ENCODE data around the gene CYB561. TPM values are rescaled to one million over a fixed set of nuclear protein-coding genes. Genes with fewer than 3 reads are reported as not detected.

The CYB561 gene, protein sequence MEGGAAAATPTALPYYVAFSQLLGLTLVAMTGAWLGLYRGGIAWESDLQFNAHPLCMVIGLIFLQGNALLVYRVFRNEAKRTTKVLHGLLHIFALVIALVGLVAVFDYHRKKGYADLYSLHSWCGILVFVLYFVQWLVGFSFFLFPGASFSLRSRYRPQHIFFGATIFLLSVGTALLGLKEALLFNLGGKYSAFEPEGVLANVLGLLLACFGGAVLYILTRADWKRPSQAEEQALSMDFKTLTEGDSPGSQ
- 5.9 TPM for polyA plus RNA-seq (ENCODE audit: insufficient read length)

DNA sequence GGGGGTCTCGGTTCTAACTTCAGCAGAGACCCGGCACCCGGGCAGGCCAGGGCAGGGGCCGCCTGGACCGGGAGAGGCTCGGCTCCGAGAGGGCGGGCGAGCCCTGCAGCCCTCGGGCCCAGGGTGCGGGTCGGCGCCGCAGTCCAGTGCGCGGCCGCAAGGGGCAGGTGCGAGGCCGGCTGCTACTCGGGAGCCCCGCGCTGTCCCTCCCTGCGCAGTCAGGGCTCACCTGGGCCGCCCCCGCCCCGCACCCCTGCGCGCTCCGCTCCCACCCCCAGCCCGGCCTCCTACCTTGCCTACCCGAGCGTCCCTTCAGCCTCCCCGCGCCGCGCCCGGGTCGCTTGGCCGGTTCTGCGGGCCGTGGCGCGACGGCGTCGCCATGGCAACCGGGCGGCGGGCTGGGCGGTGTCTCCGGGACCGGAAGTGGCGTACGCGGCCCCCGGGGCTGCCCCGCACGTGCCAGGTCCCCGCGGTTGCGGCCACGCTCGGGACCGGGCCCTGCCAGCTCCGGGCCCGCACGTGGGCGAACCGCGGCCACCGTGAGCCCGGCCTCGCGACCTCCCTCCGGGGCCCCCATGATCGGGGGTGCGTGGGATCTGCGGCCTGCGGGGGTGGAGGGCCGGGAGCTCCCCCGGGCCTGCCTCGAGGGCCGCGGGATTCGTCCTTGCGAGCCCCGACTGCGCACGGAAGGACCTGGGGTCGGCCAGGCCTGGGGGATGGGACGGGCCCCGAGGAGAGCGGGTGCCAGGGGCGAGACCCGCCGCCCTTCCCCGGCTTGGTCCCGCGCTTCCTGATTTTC is at the start of gene CYB561:
Gene CYB561 (minus strand): TSS at position 353 of the 799 bp plus-strand sequence. CDS start 8,759 bp downstream, outside the sequence.
- DNase-seq (ENCODE audit: low read depth) = no peak

DNA sequence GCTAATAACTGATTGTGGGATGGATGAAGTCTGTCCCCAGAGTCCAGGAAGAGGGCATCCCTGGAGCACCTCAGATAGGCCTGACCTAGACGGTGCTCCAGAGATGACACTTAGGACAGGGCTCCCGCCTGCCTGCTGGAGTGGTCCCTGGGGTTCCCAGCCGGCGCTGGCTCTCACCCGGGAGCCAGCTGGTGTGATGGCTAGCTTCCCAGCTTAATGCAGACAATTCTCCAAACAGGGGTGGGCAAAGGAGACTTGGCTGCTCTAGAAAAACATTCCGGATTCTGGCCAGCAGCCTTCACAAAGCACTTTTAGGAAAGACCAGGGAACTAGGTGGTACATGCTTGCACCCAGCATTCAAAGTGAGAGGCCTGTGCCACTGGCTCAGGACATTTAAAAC is 49.4 kb upstream of the CYB561 start:
- DNase-seq (ENCODE audit: low read depth) = no peak

DNA sequence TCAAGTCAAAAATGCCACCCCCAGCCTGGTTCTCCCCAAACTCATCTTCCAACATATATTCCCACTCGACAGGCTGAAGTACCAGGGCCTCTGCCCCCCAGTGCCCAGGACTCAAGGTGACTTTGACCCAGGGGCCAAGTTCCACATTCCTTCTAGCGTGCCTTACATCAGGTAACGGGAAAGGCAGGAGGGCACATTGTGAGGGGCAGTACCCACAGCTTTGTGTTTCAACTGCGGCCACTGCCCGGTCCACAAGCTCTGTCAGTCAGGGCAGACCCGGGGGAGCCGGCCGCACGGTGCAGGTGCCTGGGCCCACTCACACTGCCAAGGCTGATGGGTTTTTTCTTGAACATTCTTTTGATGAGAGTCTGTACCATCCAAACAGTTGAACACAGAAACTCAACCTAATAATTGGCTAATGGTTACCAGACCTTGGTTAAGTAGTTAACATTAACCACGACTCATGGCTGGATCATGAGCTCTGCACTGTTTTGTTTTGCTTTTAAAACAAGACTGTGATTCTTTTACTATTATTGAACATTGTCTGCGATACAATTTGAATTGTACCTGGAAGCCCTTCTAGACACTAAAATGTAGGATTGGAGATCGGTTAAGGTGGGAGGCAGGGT is 48.3 kb upstream of the CYB561 start:
- DNase-seq (ENCODE audit: low read depth) = no peak

DNA sequence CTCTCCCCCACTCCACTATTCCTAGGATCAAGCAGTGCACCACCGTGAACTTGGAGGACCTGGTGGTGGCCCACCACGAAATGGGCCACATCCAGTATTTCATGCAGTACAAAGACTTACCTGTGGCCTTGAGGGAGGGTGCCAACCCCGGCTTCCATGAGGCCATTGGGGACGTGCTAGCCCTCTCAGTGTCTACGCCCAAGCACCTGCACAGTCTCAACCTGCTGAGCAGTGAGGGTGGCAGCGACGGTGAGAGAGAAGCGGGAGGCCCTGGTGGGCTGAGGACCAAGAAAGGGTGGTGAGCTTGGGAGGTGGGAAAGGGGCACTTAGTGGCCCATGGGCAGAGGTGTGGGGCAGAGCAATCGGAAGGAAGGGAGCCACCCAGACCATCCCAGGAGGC is 47.3 kb upstream of the CYB561 start:
- no peak for DNase-seq (ENCODE audit: low read depth)

DNA sequence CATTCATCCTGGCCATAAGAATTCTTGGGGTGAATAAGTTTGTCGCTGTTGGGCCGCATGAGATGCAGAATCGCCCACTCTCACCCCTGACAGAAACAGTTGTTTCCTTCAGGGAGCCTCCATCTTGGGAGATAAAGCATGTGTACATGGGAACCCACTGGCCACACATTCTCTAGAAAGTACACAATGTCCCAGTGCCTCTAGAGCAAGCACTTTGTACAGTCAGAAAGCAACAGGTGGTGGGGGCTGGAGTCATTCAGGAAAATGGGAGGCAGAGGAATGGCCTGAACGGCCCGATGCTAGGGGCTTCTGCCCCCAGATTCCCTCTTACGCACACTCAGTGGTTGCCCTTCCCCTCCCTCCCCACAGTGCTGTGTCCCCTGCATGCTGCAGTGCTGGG is 46.8 kb upstream of the CYB561 start:
- no peak for DNase-seq (ENCODE audit: low read depth)

DNA sequence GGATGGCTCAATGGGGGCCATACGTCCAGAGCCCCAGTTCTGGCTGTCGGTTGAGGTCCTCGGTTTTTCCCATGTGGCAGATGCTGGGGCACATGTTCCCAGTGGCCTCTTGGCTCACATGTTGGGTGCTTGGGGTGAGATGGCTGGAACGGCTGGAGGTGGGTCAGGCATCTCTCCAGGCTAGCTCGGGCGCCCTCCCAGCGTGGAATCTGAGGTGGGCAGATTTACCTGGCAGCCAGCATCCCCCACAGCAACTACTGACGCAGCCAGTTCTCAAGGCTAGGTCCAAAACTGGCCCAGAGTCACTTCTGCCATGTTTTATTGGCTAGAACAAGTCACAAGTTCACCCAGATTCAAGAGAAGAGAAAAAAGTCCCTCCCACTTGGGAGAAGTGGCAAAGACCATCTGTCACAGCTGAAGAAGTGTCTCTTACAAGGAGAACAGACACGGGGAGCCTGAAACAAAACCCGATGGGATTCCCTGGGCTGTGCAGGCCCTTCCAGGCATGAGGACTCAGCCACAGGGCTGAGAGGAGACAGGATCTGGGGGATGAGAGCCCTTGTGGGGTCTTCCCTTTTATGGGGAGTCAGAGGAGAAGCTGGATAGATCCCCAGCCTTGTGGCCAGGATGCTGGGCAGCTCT is 46.0 kb upstream of the CYB561 start:
- no peak for DNase-seq (ENCODE audit: low read depth)

DNA sequence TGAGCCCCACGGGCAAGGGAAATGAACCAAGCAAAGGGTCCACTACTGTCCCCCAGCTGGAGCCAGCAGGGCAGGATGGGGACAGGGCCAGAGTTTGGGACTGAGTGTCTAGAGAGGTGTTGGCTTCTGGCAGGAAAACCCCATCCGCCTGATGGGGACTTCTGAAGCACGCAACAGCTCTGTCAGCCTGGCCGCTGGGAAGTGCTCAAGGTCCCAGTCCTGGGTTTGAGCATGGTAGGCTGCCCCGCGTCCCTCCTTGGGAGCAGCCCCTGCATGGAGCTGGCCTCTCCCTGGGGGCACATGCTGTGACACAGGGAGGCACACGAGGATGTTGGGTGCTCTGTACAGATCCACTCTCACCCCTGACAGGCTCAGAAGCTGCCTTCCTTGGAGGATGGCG is 45.3 kb upstream of the CYB561 start:
- DNase-seq (ENCODE audit: low read depth) = no peak

DNA sequence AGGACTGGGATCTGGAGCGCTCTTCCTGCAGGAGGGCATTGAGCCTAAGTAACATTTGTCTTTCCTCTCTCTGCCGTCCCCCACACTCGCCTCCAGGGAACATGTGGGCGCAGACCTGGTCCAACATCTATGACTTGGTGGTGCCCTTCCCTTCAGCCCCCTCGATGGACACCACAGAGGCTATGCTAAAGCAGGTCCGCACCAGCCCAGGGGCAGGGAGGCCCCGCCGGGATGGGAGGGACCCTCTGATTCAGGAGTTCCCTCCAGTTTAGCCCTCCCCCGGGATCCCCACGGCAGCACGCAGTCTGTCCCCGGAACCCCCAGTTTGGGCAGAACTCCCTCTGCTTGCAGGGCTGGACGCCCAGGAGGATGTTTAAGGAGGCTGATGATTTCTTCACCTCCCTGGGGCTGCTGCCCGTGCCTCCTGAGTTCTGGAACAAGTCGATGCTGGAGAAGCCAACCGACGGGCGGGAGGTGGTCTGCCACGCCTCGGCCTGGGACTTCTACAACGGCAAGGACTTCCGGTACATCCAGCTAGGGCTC is 44.8 kb upstream of the CYB561 start:
- no peak for DNase-seq (ENCODE audit: low read depth)

DNA sequence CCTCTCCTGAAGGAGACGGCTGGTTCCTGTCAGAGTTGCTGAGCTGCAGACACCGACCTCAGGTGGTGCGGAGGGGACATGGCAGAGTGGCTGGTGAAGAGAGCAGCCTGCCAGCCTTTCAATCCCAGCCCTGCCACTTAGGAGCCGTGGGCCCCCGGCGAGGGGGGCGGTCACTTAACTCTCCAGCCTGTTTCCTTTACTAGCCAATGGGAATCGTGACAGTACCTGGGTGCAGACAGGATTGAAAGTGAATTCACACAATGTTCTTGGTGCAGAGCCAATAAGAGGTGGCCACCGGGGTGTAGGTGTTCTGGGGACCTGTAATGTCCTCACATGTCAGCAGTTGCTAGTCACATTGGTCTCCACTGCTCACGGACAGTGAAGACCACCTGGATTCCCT is 44.2 kb upstream of the CYB561 start:
- no peak for DNase-seq (ENCODE audit: low read depth)

DNA sequence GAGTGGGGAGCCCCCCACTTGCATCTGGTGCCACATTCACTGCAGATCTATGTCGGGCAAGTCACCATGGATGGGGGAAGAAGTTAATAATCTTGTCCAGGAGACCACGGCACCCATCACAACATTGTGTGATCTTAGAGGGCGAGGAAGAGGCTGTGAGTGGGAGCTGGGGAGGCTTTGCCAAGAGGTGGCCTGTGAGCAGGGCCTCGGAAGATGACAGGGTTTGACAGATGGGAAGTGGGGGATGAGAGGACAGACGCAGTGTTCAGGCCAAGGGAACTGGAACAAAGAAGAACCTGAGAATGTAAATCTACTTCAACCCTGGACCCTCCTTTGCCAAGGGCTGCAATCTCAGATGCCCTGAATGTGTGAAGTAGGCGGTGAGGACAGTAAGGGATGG is 43.2 kb upstream of the CYB561 start:
- DNase-seq (ENCODE audit: low read depth) = no peak

DNA sequence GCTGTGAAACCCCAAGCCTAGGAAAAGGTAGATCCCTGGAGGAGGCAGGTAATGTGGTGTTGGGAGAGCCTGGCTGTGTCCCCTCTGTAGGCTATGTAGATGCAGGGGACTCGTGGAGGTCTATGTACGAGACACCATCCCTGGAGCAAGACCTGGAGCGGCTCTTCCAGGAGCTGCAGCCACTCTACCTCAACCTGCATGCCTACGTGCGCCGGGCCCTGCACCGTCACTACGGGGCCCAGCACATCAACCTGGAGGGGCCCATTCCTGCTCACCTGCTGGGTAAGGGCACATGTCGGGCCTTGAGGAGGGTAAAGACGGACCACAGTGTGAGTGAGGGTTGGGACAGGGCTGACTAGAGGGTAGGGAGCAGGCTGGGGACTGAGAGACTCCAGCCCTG is 42.7 kb upstream of the CYB561 start:
- no peak for DNase-seq (ENCODE audit: low read depth)

DNA sequence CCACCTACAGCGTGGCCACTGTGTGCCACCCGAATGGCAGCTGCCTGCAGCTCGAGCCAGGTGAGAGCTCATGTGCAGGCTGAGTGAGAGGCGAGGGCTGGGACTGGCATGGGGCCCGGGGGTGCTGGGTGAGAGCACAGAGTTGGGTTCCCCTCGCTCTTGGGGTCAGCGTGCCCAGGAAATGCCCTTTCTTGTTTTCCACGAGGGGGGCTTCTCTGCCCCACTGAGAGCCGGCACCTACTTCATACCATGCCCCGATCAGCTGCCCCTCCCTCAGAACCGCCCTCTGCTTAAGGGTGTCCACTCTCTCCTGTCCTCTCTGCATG is 40.9 kb upstream of the CYB561 start:
- no peak for DNase-seq (ENCODE audit: low read depth)

DNA sequence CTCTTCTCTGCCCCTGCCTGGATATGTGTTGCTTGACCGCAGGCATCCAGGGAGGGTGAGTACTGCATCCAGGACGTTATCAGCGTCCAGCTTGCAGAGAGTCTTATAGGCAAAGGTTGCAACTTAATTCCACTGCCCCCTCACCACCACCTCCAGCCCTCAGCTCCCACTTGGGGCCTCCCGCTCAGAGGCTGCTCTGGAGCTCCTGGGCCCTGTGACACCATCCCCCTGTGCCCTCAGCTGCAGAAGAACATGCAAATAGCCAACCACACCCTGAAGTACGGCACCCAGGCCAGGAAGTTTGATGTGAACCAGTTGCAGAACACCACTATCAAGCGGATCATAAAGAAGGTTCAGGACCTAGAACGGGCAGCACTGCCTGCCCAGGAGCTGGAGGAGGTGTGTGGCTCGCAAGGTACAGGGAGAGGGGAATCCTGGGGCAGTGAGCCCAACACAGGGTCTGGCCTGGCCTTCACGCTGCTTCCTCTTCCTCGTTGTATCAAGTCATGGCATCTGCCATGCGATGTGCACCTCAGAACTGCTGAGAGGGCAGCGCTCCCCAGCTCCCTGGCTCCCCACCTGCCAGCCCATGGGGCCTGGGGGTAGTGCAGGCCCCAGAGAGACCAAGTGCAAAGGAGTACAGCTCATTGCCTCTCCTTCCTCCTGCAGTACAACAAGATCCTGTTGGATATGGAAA is 40.4 kb upstream of the CYB561 start:
- no peak for DNase-seq (ENCODE audit: low read depth)

DNA sequence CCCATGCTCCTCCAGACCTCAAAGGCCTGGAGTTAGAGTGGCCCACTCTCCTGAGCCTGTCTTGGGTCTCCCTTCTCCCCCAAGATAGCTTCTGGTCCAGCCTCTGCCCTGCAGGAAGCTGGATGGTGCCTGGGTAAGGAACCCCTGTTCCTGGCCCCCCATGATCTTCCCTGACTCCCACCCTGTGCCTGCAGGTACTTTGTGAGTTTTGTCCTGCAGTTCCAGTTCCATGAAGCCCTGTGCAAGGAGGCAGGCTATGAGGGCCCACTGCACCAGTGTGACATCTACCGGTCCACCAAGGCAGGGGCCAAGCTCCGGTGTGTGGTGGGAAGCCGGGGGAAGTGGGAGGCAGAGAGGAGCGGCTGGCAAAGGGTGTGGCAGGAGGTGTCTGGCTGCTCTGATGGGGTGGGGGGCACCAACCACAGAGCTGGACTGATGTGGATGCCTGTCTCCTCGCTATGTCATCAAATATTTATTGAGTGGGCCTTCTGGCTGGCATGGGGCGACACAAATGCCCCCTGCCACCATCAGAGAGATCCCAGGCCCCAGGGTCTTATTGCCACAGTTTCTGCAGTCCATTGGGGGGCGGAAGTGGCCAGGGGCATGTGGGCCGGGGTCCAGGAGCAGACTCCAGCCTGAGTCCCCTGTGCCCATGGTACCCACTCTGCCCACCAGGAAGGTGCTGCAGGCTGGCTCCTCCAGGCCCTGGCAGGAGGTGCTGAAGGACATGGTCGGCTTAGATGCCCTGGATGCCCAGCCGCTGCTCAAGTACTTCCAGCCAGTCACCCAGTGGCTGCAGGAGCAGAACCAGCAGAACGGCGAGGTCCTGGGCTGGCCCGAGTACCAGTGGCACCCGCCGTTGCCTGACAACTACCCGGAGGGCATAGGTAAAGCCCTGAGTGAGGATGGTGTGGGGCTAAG is 37.8 kb upstream of the CYB561 start:
- no peak for DNase-seq (ENCODE audit: low read depth)

DNA sequence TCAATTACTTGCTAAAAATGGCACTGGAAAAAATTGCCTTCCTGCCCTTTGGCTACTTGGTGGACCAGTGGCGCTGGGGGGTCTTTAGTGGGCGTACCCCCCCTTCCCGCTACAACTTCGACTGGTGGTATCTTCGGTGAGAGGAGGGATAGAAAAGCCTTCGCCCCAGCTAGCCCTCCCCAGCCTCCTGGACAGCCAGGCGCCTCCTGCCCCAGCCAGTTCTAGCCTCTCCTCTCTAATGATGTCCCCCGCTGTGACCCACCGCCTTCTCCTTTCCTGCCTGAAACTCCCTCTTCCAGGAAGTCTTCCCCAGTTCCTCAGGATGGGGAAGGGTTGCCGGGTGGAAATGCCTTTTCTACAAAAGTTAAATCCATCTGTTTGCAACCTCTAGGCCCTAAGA is 36.9 kb upstream of the CYB561 start:
- DNase-seq (ENCODE audit: low read depth) = no peak

DNA sequence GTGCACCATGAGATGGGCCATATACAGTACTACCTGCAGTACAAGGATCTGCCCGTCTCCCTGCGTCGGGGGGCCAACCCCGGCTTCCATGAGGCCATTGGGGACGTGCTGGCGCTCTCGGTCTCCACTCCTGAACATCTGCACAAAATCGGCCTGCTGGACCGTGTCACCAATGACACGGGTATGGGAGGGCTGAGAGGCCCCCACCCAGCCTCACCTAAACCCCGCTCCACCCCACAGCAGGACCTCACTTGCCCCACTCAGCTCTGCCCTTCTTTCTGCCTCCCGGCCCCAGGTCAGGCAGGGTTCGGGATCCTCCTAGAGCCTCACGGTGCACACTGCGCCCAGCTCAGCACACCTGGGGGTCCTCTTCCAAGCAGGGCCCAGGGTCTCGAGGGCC is 36.4 kb upstream of the CYB561 start:
- DNase-seq (ENCODE audit: low read depth) = no peak

DNA sequence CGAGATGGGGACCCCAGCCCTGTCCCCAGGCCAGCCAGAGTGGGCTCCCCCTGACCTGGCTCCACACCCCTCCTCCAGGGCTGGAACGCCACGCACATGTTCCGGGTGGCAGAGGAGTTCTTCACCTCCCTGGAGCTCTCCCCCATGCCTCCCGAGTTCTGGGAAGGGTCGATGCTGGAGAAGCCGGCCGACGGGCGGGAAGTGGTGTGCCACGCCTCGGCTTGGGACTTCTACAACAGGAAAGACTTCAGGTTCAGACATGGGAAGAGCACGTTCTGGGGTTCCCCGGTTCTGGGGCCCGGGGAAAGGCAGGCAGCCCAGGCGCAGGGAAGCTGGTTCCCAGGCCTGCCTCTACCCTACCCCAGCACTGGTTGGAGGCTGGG is 35.4 kb upstream of the CYB561 start:
- DNase-seq (ENCODE audit: low read depth) = no peak

DNA sequence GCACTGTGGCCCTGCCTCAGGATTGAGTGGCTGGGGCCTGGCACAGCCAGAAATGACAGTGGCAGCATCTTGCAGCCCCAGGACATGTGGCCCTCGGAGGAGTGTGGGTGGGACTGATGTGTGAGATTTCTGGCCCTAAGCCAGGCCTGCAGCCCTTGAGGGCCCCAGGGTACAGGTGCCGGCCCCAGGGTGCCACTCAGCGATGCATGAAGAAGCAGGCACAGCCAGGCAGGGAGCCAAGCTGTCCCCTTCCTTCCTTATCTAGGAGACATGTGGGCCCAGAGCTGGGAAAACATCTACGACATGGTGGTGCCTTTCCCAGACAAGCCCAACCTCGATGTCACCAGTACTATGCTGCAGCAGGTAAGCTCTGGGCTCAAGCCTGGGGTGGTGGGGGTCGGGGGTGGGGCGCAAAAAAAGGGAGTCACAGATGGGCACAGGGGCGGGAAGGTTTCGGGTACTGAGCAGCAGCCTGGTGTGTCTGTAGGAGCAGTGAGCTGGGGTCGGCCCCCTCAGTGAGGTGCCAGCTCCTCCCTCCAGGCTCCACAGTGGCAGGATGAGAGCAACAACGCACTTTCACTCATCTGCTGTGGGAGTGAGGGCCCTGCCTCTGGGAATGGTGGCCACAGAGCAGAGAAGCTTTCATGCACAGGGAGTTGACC is 34.9 kb upstream of the CYB561 start:
- DNase-seq (ENCODE audit: low read depth) = no peak

DNA sequence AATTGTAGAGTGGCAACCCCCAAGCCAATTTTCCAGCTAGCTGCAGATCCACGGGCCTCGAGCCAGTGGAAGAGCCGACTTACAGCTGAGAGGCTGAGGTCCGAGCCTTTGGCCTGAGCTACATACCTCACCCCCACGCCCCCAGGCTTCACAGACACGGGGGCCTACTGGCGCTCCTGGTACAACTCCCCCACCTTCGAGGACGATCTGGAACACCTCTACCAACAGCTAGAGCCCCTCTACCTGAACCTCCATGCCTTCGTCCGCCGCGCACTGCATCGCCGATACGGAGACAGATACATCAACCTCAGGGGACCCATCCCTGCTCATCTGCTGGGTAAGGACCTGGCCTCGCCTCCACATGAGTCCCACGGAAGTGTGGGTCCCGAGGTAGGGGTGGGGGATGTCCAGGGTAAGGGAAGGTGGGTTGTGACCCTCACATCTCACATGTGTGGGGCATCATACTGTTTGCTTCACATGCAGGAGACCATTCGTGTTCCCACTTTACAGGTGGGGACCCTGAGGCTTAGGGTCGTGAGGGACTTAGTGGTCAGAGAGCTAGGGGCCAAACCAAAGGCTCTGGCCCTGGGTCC is 34.2 kb upstream of the CYB561 start:
- no peak for DNase-seq (ENCODE audit: low read depth)

Data from forelimb muscle (tissue), 1 donor.